Measurements from ENCODE around the gene FRAS1.
"Not testable (repeated sequence)": the region's sequence is repeated elsewhere in the genome, so short reads cannot be mapped to it uniquely, and the experiment has no call there.

The FRAS1 gene

DNA sequence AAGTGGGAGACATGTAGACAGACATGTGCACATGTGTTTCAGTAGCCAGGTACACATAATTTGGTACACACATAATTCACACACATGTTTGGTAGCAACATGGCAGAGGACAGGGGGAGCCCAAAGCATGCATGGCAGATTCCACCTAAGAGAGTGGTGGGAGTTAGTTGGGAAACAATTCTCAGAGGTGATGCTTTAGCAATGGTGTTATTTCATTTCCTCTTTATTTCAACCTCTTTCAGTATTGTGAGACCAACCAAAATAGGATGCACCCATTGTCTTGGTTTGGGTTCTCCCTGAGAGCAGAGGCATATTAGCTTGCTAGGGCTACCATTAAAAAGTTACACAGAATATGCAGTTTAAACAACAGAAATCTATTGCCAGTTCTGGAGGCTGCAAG lies 402.2 kb downstream of the FRAS1 start:
- no peak for DNase-seq (ENCODE audit: low read depth)
- TF ChIP-seq, protein P1, sequence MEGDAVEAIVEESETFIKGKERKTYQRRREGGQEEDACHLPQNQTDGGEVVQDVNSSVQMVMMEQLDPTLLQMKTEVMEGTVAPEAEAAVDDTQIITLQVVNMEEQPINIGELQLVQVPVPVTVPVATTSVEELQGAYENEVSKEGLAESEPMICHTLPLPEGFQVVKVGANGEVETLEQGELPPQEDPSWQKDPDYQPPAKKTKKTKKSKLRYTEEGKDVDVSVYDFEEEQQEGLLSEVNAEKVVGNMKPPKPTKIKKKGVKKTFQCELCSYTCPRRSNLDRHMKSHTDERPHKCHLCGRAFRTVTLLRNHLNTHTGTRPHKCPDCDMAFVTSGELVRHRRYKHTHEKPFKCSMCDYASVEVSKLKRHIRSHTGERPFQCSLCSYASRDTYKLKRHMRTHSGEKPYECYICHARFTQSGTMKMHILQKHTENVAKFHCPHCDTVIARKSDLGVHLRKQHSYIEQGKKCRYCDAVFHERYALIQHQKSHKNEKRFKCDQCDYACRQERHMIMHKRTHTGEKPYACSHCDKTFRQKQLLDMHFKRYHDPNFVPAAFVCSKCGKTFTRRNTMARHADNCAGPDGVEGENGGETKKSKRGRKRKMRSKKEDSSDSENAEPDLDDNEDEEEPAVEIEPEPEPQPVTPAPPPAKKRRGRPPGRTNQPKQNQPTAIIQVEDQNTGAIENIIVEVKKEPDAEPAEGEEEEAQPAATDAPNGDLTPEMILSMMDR (conservative IDR thresholded peaks at IDR 0.05; ENCODE audit: low read depth, low read length): no peak
- no peak overlapping the region for H3K4me3 ChIP-seq (ENCODE audit: low read depth, low read length)

- no peak overlapping the region for H3K4me3 ChIP-seq (ENCODE audit: low read depth, low read length)
- TF ChIP-seq, protein P1 (conservative IDR thresholded peaks at IDR 0.05; ENCODE audit: low read depth, low read length): no peak
- no peak for DNase-seq (ENCODE audit: low read depth)
Measured at GRCh38 chr4:78460368-78460767, 403.2 kb downstream of the FRAS1 start.

DNA sequence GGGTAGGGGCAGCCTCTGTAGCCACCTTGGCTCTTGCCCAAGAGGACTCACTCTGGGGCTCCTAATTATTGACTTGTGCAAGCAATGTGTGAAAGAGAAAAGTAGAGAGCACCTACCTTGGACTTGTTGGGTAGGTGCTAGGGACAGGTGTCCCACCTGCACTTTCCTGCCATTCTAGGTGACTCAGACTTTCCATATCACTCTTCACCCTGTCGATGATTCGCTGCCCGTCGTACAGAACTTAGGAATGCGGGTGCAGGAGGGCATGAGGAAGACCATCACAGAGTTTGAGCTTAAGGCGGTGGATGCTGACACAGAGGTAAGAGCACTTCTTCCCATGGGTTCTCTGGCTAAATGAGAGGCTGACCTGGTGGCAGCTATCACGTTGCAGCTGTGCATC lies 407.1 kb downstream of the FRAS1 start:
- no peak overlapping the region for H3K4me3 ChIP-seq (ENCODE audit: low read depth, low read length)
- TF ChIP-seq, protein P1 (conservative IDR thresholded peaks at IDR 0.05; ENCODE audit: low read depth, low read length): no peak
- DNase-seq (ENCODE audit: low read depth): no peak

GRCh38 chr4:78467223-78467622 lies 410.1 kb downstream of the FRAS1 start:
- H3K4me3 ChIP-seq (ENCODE audit: low read depth, low read length); DNase-seq (ENCODE audit: low read depth): not testable (repeated sequence)

- no peak overlapping the region for H3K4me3 ChIP-seq (ENCODE audit: low read depth, low read length)
- TF ChIP-seq, protein P1 (conservative IDR thresholded peaks at IDR 0.05; ENCODE audit: low read depth, low read length): no peak
- no peak for DNase-seq (ENCODE audit: low read depth)
Measured at GRCh38 chr4:78468272-78468671, 411.1 kb downstream of the FRAS1 start.

DNA sequence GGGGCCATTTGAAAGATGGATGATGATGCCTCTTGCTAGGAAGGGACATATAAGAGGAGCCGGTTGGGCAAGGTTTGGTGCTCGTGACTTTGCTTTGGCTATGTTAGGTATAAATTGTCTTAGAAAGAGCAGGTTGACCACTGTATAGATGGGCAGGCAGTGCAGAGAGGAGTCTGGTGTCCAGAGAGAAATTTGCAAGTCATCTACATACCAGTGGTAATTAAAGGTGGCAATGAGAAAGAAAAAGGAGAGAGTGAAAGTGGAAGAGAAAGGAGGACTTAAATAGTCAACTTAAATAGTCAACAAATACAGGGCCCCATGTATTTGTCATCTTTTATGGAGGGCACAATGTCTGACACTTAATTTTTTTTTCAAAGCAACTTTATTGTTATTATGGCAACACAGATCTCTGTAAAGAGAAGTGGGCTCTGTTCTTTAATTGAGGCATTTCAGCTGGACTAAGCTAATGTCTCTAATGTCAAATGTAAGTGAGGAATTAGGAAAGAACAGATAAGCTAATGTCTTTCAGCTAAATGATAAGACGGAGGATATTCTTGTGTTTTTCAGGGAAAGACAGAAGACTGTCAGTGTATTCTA lies 419.1 kb downstream of the FRAS1 start:
- no peak overlapping the region for H3K4me3 ChIP-seq (ENCODE audit: low read depth, low read length)
- no peak for DNase-seq (ENCODE audit: low read depth)
- TF ChIP-seq, protein P1 (conservative IDR thresholded peaks at IDR 0.05; ENCODE audit: low read depth, low read length): no peak

DNA sequence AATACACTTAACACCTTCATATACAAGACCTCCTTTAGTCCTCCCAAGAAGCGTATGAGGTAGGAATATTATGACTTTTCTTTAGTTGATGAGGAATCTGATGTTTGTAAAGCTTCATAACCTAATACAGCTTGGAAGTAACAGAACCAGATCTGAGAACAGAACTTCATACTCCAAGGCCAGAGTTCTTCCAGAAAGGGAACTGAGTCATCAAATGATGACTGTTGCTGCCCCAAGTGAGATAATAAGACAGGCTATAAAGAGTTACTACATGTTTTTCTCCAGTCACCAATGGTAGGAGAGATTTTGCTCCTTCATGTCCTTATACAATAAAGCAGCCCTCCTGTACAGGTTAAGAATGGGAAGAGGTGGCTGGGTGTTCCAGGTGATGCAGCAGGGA lies 420.2 kb downstream of the FRAS1 start:
- H3K4me3 ChIP-seq (ENCODE audit: low read depth, low read length): no peak overlapping the region
- DNase-seq (ENCODE audit: low read depth): peak; percentile 36
- TF ChIP-seq, protein P1 (conservative IDR thresholded peaks at IDR 0.05; ENCODE audit: low read depth, low read length): no peak

Data from choroid plexus epithelial cell (primary cell).